ENCODE measurements around the gene NWD2.

NWD2 gene

DNA sequence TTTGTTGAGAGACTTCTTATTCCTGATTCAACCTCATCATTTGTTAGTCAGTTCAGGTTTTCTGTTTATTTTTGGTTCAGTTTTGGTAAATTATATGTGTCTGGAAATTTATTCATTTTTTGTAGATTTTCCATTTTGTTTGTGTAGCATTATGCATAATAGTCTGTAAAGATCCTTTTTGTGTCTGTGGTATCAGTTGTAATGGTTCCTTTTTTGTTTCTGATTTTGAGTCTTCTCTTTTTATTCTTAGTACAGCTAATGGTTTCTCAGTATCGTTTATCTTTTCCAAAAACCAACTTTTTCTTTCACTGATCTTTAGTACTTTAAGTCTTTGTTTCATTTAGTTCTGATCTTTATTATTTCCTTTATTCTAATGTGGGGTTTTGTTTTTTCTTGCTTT is 61.4 kb downstream of the NWD2 start:
- no peak for DNase-seq

DNA sequence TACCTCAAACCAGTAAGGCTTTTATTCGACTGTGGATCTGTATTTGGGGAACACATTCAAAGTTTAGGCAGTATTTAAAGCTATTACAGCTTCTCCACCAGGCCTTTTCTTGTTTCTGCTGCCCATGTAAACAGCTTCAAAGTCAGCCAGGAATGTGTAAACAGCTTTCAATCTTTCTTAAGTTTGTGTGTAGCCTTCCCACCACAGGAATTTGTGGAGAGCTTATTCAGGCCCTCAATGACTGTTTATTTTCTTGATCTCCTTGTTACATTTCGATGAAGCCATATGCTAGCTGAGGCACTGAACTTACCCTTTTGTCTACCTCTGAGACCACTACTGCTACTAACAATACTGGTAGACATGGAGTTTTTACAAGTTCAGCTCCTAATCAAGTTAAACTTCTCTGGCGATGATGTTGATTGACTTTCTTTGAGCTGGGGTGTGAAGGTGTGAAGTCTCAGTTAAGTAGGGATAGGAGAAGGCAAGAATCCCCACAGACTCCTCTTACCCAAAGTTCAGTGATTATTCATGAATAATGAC is 72.6 kb downstream of the NWD2 start:
- no peak for DNase-seq

DNA sequence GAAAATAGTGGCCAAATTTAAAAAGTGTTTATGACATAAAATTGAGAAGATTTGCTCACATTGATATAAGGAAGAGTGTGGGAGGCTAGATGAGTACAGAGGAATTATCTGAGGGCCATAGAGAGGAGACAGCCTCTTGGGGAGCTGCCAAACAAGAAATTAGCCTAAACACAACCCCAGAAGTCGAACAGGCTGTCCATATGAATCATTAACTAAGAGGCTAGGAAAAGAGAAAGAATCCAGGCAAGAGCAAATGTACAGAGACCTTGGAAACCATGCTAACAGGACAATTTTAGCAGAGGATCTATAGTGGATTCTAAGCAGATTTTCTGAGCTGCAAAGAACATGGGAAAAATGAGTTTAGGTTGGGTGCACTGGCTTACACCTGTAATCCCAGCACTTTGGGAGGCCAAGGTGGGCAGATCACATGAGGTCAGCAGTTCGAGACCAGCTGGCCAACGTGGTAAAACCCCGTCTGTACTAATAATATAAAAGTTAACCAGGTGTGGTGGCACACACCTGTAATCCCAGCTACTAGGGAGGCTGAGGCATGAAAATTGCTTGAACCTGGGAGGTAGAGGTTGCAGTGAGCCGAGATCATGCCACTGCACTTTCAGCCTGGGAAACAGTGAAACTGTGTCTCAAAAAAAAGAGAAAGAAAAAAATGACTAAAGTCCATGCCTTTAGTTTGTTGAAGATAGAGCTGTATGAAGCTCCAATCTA is 76.1 kb downstream of the NWD2 start:
- no peak for DNase-seq

DNA sequence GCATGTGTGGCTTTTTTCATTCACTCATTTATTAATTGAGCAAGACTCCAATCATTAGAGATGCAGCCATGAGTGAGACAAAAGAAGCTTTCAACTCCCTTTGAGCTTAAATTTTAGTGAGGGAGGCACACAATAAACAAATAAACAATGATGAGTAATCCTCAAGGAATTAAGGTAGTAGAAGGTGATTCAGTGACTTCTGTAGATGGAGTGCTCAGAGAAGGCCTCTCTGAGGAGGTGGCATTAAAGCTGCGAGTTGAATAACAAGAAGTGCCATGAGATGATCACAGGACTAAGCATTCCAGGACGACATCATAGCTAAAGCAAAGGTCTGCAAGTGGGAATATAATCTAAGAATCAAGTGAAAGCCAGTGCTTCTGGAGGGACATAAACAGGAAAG is 77.6 kb downstream of the NWD2 start:
- DNase-seq, result no peak

DNA sequence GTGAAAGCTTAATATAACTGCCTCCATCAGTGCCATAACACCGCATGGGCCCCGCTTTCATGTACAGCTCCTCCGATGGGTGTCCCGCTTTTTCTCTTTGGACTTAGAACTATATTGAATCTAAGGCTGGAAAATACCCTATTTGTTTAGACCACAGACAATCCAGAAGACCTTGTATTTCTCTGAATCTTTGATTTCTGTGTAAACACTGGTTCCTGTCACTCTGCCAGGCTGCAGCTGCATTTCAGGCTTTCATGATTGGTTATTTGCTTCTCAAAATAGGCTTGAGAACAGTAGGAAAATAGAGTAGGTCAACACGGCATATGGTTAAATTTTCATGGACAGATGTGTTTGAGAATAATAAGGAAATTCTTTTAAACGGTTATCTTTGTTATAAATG is 80.0 kb downstream of the NWD2 start:
- DNase-seq, result no peak

DNA sequence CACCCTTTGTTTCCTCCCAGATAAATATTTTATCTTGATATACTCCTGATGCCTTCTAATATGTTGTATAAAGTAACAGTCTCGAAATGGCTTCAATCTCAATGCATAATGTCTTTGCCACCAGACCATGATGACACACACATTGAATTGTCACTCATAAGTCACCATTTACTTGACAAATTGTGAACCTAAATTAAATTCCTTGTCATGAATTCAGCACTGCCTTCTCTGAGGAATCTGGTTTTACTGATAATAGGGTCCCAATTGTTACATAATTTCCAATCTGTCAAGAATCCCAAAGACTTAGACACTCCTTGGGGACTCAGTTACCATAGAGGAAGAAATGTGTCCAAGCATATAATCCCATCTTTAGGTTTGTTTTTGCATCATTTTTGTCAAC is 82.3 kb downstream of the NWD2 start:
- DNase-seq, result no peak

DNA sequence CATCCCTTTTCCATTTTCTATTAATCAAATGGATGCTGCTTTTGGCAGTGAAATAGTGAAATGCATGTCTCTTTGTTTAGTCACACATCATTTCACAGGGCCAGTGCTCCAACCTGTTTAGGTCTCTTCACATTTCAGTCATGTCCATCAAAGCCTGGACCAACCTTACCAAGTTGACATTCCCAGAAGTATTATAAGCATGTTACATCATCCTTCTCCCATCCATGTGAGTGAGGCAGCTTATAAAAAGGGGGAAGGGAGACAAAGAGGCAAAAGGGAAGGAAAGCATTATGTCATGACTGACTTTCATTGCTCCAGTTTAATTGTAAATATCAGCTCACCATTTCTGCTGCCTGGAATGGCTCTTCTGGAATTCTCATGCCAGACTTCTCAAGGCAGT is 94.4 kb downstream of the NWD2 start:
- no peak for DNase-seq

DNA sequence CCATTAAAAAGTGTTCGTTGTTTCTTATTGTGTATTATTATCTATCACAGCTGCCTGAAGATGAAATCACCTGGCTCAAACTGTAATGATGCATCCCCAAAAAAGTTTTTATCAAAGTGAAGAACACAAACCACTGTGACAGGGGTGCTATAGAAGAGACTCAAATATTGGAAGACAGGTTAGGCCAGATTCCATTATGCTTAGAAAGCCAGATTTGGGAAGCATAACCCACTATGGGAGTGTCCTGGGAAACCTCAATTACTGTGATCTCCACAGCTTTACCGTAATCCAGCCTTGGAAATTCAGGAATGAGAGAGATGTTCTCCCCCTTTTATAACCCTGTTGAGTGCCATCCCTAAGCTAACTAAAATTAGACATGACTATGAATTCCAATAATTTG is 114.2 kb downstream of the NWD2 start:
- no peak for DNase-seq

DNA sequence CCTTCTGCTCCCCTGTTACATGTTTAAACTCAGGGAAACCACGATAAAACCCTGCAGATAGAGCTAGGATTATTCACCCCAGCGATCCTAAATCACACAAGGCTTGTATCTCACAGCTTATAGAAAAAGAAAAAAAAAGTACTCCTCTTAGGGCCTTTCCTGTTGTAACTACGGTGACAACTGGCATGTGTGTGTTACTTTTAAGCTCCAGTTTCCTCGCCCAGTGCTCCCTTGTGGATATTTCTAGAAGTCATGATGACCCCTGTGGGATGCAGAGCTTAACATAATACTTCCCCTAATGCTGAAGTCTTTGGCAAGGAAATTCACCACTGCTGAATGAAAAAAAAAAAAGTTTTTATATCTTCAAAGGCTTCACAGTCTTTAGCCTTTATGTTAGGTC is 114.7 kb downstream of the NWD2 start:
- no peak for DNase-seq

DNA sequence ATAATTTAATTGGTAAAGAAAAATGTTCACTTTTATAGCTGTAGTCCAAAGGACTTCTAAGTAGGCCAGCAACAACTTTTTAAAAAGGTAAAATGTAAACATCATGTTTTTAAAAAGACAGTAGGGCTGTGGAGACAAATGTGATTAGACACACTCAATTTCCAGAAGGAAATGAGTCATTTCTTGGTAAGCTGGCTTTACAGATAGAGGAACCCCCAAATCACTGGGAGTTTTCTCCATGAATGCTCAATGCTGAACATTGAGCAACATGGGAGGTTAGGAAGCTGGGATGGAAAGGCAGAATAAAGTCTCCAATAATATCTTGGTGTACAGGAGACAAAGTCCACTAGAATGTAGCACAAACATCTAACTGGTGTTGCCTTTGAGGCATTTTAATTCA is 121.3 kb downstream of the NWD2 start:
- no peak for DNase-seq

DNA sequence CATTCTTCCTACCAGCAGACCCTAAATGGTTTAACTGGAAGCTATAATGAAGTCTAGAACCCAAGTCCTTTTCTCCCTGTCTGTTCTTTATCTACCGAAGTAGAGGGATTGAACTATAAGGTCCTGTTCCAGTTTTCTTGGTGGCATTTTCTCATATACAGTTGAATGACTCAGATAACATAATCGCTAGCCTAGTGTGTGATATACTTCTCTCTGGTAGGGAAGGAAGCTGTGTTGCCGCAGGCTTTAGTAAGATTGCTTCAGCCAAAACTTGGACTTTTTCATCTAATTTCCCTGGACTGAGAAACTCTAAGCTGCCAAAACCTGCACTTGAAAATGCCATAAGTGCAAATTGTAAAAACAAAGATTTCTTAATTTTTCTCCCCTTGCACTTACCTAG is 123.4 kb downstream of the NWD2 start:
- no peak for DNase-seq

DNA sequence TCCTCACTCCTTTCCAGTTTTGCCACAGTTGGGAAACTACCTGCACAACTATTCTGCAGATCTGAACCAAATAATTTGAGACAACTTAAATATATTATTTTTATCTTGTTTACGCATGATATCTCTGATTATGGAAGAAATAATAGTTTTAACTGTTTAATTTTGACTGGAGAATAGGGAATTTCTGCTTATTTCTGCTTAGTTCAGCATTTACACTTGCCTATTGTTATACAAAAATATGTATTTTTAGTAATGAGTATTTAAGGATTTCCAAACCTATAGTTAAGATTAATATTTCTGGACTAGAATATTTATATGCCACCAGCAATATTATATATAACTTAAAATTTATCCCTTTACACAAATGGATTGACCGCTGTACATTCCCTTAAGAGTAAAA is 125.5 kb downstream of the NWD2 start:
- no peak for DNase-seq

DNA sequence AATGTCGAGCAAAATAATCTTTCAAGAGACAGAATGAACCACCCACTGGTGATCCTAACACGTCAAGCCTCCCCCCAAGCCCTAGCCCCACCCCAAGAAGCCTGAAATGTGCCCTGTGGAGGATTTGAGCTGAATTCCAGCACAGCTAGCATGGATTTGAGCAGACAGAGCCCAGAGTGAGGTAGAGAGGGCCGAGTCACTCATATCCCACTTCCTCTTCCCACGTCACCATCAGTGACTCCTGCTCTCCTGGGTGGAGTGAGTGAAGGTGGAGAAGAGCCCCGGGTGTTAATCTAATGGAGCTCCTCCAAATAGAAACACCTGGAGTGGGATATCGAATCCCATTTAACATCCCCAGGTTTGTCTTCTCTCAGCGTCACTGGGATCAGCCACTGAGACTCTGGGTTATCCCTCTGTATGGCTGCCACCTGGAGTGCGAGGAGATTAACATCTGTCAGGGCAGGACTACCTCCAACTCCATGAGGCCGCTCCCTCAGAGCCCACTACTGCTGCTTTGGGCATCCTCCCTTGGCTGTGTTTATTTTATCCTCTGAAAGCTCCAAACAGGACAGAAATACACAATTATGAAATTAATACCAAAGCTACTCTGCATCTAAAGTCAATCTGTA is 136.6 kb downstream of the NWD2 start:
- DNase-seq, result no peak

DNA sequence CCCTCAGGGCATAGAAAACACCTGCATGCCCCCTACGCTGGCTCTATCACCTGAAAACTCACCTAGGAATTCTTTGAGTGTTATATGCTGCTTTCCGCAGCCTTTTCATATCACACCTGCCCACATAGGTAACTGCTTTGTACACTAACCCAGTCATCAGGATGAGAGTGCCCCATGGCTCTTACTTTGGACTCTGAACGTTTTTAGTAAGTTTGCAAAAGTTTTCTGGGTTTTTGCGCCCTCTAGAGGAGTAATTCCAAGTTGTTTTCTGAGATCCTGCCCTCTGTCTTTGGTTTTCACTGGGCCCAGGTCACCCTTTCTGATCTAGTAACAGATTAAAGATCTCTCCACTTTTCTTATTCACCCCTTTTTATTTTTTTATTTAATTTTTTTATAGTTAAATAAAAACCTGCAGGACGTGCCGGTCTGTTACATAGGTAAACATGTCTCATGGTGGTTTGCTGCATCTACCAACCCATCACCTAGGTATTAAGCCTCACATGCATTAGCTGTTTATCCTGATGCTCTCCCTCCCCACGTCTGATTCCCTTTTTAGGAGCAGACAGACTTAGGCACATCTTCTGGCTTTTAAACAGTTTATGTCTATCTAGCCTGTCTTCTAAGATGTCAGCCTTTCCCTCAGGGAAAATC is 139.2 kb downstream of the NWD2 start:
- DNase-seq, result no peak

DNA sequence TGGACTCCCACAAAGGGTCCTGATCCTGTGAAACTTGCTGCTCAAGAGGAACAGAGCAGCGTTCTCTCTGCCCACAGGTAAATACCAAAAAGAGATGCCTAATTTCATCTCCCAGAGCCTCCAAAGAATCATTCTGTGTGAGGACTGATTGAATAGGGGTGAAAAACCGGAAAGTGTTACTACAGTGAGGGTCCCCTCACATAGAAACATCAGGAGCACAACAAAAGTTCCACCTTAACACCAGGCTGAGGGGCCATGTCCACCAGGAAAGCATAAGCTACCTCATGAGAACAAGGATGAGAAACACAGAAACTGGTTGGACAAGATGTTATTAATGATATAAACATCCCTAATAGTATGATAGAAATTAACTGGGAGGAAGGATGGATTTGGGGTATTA is 140.9 kb downstream of the NWD2 start:
- DNase-seq, result no peak

DNA sequence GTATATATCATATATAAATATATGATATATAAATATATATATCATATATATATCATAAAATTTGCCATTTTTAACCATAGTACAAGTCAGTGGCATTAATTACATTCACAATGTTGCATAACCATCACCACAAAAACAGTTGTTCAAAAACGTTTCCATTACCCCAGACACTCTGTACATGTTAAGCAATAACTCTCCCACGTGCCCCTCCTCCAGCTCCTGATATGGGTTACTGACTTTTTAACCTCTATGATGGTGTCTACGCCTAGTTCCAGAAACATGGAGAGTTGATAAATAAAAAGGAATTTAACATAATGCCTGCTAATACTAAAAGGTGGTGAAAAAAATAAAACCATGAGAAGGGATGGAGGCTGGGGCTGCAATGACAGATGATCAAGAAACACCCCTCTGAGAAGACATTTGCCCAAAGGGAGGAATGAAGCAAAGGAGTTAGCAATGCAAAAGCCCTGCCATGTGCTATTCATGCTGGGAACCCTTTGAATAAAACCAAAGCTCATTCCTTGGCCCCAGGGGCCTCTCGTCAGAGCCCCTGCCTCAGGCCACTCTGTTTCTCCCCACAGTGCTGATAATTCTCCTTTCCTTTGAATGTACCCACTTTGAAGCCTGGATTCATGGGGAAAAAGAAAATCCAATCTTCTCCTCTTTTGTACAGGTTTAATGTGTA is 144.3 kb downstream of the NWD2 start:
- DNase-seq, result no peak

DNA sequence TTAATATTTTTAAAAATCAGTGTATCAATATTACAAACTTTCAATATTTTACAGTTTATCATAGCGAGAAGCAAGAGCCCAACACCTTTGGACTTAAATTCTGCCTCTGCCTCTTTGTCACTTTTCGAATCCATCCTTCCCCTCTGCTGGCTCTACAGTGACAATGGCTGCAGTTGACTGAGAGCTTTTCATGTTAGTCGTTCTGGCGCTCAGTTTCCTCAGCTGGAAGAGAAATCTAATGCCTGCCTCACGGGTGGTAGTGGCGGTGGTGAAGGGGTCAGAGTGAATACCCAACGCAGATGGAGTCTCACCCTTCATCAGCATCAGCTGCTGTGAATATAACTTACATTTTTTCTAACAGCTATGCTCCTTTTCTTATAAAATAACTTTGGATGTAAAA is 144.8 kb downstream of the NWD2 start:
- no peak for DNase-seq

DNA sequence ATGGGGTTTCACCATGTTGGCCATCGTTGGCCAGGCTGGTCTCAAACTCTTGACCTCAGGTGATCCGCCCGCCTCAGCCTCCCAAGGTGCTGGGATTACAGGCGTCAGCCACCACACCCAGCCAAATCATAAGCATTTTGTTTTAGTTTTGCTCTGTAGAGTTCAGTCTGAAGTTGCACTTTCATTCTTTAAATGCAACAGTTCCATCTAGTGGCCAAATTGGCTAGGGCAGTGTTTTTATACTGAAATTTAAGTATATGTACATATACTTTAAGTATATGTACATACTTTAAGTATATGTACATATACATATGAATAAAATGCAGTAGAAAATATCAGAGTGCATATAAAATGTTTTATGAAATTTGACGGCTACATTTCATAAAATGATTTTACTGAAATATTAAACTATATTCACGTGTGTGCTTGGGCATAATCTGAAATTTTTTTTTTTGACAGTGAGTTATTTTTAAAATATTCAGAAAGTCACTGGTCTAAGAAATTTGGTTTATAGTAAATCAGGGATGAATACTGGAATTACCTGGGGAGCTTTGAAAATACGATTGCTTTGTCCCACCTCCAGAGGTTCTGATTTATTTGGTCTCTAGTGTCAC is 145.5 kb downstream of the NWD2 start:
- DNase-seq, result no peak

DNA sequence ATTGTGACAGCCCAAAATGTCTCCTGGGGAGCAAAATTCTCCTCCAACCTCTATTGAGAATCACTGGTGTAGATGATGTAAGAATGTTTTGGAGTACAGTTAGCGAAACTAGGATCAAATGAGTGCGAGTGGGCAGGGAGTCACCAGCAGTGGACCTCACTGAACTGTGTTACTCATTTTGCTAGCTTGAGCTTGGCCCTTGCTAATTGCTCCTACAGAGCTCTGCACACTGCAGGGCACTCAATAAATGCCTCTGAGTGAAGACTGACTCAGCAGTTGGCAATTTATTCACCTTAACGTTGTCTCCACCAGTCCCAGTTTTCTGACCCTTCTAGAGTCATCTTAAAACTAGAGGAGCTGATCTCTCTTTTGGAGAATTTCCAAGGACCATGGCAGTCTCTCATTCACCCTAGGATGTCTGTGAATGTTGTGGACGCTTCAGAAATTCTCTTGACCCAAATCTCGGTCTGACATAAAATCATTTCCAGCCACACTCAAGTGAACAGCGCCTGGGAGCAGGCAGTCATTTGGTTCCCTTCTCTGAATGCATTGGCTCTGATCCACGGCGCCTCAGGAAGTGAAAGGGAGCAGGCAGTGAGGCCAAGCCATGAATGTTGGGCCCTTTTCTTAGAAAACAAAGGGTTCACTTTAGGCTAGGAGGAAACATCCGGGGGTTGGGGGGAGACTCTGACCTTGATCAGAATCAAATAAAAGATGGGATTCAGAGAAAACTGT is 148.1 kb downstream of the NWD2 start:
- DNase-seq, result no peak

DNA sequence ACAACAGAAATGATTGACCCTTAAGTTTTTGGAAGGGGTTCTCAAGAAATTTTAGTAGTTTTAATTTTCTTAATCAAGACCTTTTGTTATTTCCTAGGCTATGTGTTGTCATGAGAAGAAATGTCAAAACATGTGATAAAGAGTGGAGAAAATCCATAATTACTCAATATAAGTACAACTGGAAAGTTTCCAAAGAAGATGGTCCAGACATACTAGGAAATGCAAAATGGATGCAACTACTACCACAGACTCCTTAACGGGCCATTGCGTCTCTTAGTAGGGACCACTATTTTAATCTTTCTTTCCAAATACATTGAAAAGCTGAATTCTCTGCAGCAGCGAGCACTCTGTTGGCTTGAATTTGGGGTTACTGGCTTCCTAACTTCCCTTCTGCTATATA is 148.8 kb downstream of the NWD2 start:
- no peak for DNase-seq

DNA sequence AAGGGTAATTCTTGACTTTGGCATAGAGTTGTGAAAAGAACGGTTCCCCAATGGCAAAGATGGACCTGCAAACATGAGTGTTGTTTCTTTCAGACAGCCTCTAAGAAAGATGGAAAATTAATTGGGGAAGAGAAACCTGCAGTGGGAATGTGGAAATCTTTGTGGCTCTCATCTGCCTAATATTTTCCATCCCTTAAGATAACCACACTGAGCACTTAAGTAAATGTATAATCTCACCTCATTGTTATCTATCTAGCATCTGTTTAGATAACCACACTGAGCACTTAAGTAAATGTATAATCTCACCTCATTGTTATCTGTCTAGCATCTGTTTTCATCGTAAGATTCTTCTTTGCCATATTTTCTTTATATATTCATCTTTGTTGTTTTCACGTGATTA is 149.3 kb downstream of the NWD2 start:
- no peak for DNase-seq

DNA sequence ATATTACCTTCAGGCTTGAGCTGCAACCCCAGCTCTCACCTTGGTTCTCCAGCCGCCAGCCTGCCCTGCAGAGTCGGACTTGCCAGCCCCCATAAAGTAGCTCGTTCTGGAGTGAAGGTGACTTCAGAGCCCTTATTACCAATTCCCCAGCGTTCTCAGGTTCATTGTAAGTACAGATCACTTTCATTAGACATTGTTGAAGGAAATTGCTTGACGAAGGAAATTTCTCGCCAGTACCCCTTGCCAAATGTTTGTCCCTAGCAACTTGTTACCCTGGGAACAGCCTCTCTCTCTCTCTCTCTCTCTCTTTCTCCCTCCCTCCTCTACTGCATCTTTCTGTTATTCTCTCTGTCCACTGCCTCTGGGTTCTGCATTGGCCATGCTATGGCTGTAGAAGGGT is 153.0 kb downstream of the NWD2 start:
- no peak for DNase-seq

All from activated naive CD4-positive, alpha-beta T cell treated with Interleukin-2 at 50 U/mL for 16 hours (primary cell).